Measurements from ENCODE around the gene GLTP. TPM values are rescaled to one million over a fixed set of nuclear protein-coding genes. Genes with fewer than 3 reads are reported as not detected.

GLTP gene
- total RNA-seq, 1 donor from 2014 or later, result 158 TPM

GRCh38 chr12:109813810-109814416 is 66.4 kb downstream of the GLTP start:
- H3K27ac ChIP-seq, result no peak overlapping the region
- intact Hi-C loops (cut with DNase I), result no loop called here
- H3K9me3 ChIP-seq, result no peaks in the 10 kb centered on the region
- TF ChIP-seq POLR2AphosphoS5 (IDR thresholded peaks at IDR 0.05; ENCODE audit: insufficient read depth in 1 of 2, low read depth in 1 of 2) (no peak), POLR2A (IDR thresholded peaks at IDR 0.05) (no peak), CTCF (IDR thresholded peaks at IDR 0.05) (no peak)
- H3K4me3 ChIP-seq, result no peak overlapping the region
- DNase-seq (ENCODE audit: extremely low spot score in 2 of 2), result no peak
- no peaks in the 10 kb centered on the region for H3K27me3 ChIP-seq
- H3K36me3 ChIP-seq, result no peaks in the 10 kb centered on the region
- peaks cover under 1% of the 10 kb centered on the region for H3K4me1 ChIP-seq

DNA sequence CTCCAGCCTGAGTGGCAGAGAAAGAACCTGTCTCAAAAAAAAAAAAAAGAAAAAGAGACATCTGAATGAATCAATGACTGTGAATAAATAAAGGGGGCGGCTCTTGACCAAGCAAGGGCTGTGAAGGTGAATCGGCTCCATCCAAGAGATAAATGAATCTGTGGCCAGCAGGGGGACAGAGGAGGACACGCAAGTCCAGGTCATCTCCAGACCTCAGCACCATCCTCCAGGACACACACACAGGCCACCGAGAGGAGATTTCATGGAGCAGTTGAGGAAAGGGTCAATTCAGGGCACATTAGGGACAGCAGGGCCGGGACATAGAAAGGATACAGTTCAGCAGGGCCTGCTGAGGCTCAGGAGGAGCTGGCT is 68.7 kb downstream of the GLTP start:
- no peaks in the 10 kb centered on the region for H3K27me3 ChIP-seq
- no peak overlapping the region for H3K4me3 ChIP-seq
- intact Hi-C loops (cut with DNase I), result no loop called here
- no peaks in the 10 kb centered on the region for H3K36me3 ChIP-seq
- TF ChIP-seq POLR2A (IDR thresholded peaks at IDR 0.05) (no peak), POLR2AphosphoS5 (IDR thresholded peaks at IDR 0.05; ENCODE audit: insufficient read depth in 1 of 2, low read depth in 1 of 2) (no peak), CTCF (IDR thresholded peaks at IDR 0.05) (no peak)
- H3K4me1 ChIP-seq, result no peaks in the 10 kb centered on the region
- H3K27ac ChIP-seq, result no peak overlapping the region
- no peaks in the 10 kb centered on the region for H3K9me3 ChIP-seq
- no peak for DNase-seq (ENCODE audit: extremely low spot score in 2 of 2)

DNA sequence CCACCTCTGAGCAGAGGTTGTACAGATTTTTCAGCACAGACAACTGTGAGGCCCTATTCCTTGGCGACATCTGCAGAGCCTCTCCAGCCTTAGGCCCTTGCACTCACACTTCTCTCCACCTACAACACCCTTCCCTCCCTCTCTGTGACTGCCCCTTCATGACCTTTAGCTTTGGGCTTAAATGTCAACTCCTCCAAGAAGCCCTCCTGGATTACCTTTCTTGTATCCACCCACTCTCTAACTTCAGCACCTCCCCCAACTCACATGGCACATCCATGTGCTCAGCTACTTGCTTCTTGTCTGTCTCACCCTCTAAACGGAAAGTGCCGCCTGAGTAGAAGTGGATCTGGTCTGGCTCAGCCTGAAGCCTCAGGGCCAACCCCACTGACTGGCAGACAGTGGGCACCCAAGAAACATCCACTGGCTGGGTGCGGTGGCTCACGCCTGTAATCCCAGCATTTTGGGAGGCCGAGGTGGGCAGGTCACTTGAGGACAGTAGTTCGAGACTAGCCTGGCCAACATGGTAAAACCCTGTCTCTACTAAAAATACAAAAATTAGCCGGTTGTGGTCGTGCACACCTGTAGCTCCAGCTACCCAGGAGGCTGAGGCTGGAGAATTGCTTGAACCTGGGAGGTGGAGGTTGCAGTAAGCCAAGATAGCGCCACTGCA is 69.3 kb downstream of the GLTP start:
- H3K9me3 ChIP-seq, result no peaks in the 10 kb centered on the region
- no peak overlapping the region for H3K4me3 ChIP-seq
- H3K4me1 ChIP-seq, result no peaks in the 10 kb centered on the region
- DNase-seq (ENCODE audit: extremely low spot score in 2 of 2), result no peak
- intact Hi-C loops (cut with DNase I), result no loop called here
- H3K36me3 ChIP-seq, result no peaks in the 10 kb centered on the region
- TF ChIP-seq POLR2AphosphoS5 (IDR thresholded peaks at IDR 0.05; ENCODE audit: insufficient read depth in 1 of 2, low read depth in 1 of 2) (no peak), POLR2A (IDR thresholded peaks at IDR 0.05) (no peak), CTCF (IDR thresholded peaks at IDR 0.05) (no peak)
- no peak overlapping the region for H3K27ac ChIP-seq
- no peaks in the 10 kb centered on the region for H3K27me3 ChIP-seq

GRCh38 chr12:109808876-109809646 is 71.3 kb downstream of the GLTP start:
- no peak for DNase-seq (ENCODE audit: extremely low spot score in 2 of 2)
- Histone ChIP-seq H3K27me3 (no peaks in the 10 kb centered on the region), H3K4me3 (no peak overlapping the region), H3K27ac (no peak overlapping the region), H3K9me3 (no peaks in the 10 kb centered on the region), H3K36me3 (no peaks in the 10 kb centered on the region), H3K4me1 (no peaks in the 10 kb centered on the region)
- intact Hi-C loops (cut with DNase I), result loop anchor here (5.0 kb wide), 1 partner anchor 68 kb away; no protein-coding TSS in a partner anchor
- TF ChIP-seq POLR2AphosphoS5 (IDR thresholded peaks at IDR 0.05; ENCODE audit: insufficient read depth in 1 of 2, low read depth in 1 of 2), result no peak
- no peak for TF ChIP-seq POLR2A (IDR thresholded peaks at IDR 0.05)
- TF ChIP-seq CTCF (IDR thresholded peaks at IDR 0.05), result no peak
